NOMO-1 treated with DMSO at 0.1 percent for 48 hours (cell line): ENCODE data around the gene OR6J1.
"Not testable (repeated sequence)": the region's sequence is repeated elsewhere in the genome, so short reads cannot be mapped to it uniquely, and the experiment has no call there.

Experiments used
- DNase-seq: peaks from one replicate; lab custom pipeline; 2025; ENCODE audit not compliant: unreplicated experiment; lab: John Stamatoyannopoulos, UW

Gene OR6J1

DNA sequence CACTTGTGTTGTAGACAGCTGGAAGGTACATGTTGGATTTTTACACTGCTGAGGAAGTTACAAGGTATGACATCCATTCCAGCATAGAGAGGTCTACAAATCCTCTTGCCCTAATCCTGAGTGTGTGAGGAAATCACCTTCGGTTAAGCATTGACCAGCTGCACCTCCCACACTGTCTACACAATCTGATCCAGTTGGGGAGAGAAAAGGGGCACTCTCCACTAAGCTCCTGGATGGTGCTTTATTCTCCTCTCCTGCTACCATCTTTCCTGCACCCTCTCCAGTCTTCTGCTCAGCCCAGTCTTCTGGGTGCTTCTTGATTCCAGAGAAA lies at the start of gene OR6J1:
Gene OR6J1, minus strand, starts transcription at position 48 of the 331 bp plus-strand sequence. CDS start 9,541 bp downstream, outside the sequence.
- no peak for DNase-seq

DNA sequence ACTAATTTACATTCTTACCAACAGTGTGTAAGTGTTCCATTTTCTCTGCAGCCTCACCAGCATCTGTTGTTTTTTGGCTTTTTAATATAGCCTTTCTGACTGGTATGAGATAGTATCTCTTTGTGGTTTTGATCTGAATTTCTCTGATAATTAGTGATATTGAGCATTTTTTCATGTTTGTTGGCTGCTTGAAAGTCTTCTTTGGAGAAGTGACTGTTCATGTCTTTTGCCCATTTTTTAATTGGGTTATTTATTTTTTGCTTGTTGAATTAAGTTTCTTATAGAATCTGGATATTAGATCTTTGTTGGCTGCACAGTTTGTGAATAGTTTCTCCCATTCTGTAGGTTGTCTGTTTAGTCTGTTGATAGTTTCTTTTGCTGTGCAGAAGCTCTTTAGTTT lies 48.0 kb upstream of the OR6J1 start:
- DNase-seq, result no peak

DNA sequence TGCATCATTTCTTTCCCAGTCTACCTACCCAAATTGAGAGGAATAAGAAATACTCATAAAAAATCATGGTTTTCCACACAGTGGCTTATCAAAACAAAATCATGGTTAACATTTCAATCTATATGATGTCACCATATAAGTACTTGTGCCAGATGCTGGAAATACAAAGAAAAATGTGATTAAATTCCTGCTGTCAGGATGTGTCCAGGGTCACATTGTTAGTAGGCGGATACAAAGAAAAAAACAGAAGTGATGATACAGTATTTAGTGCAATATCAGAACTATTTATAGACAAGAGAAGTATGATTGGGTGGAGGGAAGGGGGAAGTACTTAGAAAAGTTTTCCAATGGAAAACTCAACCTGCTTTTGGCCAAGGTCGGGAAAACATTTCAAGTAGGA lies 47.0 kb upstream of the OR6J1 start:
- peak; percentile 11 for DNase-seq

DNA sequence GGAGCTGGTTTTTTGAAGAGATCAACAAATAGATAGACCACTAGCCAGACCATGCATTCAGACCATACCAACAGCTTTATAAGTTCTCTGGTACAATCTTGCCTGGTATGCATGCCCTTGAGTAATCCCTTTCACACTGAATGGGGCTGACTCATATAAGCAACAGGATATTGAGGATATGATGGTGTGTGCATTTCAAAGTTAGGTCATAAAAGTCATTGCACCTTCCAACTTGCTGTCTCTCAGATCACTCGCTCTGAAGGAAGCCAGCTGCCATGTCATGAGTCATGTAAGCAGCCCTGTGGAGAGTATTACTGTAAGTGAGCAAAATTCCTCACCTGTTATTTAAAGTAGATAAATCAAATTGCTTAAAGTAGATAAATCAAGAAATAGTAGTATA lies 45.0 kb upstream of the OR6J1 start:
- peak; percentile 17 for DNase-seq

DNA sequence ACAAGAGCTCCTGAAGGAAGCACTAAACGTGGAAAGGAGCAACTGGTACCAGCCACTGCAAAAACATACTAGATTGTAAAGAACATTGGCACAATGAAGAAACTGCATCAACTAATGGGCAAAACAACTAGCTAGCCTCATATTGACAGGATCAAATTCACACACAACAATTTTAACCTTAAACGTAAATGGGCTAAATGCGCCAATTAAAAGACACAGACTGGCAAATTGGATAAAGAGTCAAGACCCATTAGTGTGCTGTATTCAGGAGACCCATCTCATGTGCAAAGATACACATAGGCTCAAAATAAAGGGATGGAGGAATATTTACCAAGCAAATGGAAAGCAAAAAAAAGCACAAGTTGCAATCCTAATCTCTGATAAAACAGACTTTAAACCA lies 43.8 kb upstream of the OR6J1 start:
- DNase-seq, result not testable (repeated sequence)

- DNase-seq, result not testable (repeated sequence)
Measured at GRCh38 chr14:22686176-22686611, 42.0 kb upstream of the OR6J1 start.

DNA sequence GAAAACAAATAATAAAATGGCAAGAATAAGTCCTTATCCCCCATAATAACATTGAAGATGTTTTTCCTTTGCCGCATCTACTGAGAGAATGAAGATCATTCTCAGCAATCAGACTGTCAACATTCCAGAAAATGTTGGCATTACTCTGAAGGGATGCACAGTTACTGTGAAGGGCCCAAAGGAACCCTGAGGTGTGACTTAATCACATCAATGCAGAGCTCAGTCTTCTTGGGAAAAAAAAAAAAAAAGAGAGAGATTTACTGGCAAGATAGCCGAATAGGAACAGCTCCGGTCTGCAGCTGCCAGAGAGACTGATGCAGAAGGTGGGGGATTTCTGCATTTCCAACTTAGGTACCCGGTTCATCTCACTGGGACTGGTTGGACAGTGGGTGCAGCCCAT lies 41.3 kb upstream of the OR6J1 start:
- no peak for DNase-seq

DNA sequence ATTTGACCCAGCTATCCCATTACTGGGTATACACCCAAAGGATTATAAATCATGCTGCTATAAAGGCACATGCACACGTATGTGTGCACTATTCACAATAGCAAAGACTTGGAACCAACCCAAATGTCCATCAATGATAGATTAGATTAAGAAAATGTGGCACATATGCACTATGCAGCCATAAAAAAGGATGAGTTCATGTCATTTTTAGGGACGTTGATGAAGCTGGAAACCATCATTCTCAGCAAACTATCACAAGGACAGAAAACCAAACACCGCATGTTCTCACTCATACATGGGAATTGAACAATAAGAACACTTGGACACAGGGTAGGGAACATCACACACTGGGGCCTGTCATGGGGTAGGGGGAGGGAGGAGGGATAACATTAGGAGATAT lies 39.3 kb upstream of the OR6J1 start:
- not testable (repeated sequence) for DNase-seq

- no peak for DNase-seq
Measured at GRCh38 chr14:22678221-22678620, 34.1 kb upstream of the OR6J1 start.

GRCh38 chr14:22677551-22677950 lies 33.4 kb upstream of the OR6J1 start:
- not testable (repeated sequence) for DNase-seq

DNA sequence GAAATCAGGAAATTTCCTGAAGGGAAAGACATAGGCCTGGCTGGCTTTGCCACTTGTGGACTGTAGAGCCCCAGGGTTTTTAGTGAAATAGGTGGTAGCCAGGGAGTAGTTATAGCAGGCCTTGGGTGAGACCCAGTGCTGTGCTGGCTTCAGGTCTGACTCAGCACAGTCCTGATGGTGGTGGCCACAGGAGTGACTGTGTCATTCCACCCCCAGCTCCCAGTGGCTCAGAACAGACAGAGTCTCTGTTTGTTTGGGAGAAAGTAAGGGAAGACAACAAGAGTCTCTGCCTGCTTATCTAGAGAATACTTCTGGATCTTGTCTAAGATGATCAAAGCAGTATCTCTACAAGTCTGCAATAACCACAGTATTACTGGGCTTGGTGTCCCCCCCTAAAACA lies 27.5 kb upstream of the OR6J1 start:
- DNase-seq, result no peak

GRCh38 chr14:22668863-22669262 lies 24.7 kb upstream of the OR6J1 start:
- no peak for DNase-seq

DNA sequence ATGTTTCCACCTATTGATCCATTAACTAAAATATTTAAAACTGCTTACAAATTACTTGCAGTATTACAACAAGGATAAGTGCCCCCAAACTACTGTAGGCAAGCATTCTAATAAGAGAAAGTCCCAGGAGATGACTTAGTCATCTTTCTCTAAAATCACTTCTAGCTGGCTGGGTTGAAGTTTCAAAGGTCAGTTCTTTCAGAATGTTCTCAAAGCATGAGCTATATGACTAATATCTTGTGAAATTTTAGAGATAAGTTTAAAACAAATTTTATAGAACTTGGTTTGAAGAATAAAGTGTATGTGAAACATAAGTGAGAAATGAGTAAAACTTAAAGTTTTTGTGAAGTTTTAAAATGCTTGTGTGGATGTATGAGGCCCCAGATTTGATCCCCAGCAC lies 24.3 kb upstream of the OR6J1 start:
- DNase-seq, result no peak

GRCh38 chr14:22667881-22668280 lies 23.7 kb upstream of the OR6J1 start:
- no peak for DNase-seq

- no peak for DNase-seq
Measured at GRCh38 chr14:22666203-22666893, 22.2 kb upstream of the OR6J1 start.

DNA sequence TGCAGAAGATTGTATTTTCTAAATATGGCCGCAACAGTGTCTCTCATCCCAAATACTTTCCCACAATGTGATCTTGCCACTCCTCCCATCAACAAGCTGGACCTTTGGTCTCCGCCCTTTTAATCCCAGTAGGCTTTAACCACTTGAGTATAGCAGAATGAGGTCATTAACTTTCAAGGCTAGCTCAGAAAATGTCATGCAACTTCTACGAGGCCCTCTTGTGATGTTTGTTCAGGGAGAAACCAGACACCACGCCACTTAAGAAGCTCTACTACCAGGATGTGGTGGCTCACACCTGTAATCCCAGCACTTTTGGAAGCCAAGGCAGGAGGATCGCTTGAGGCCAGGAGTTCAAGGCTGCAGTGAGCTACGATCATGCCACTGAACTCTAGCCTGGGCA lies 20.1 kb upstream of the OR6J1 start:
- DNase-seq, result no peak

- DNase-seq, result no peak
Measured at GRCh38 chr14:22660654-22661053, 16.5 kb upstream of the OR6J1 start.

DNA sequence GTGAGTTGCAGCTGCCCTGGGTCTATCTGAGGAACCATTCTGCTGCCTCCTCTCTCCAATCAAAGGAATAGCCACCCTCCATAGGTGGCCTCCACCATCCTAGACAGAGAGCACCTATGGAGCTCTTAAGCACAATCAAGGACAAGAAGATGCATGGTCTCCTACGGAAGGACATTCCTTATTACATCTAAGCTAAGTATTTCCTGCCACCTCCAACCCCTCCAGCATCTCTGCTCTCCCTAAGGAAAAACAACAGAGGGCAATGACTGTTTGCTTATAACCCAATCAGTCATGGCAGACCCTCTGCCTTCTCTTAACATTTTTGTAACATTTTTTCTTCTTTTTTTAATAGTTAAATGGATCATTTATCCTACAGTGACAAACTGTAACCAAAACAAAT lies 14.8 kb upstream of the OR6J1 start:
- no peak for DNase-seq

DNA sequence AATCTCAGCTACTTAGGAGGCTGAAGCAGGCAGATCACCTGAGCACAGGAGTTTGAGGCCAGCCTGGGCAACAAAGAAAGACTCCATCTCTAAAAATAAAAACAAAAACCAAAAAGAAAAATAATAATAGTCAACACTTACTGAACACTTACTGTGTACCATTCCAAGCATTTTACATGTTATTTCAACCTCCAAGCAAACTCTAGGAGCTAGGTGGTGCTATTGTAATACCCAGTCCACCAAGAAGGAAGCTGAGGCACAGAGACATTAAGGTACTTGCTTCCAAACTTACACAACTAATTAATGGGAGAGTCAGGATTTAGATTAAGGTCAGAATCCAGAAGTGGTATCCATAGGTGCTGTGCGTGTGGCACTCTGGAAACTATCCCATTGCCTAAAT lies 13.7 kb upstream of the OR6J1 start:
- DNase-seq, result no peak

DNA sequence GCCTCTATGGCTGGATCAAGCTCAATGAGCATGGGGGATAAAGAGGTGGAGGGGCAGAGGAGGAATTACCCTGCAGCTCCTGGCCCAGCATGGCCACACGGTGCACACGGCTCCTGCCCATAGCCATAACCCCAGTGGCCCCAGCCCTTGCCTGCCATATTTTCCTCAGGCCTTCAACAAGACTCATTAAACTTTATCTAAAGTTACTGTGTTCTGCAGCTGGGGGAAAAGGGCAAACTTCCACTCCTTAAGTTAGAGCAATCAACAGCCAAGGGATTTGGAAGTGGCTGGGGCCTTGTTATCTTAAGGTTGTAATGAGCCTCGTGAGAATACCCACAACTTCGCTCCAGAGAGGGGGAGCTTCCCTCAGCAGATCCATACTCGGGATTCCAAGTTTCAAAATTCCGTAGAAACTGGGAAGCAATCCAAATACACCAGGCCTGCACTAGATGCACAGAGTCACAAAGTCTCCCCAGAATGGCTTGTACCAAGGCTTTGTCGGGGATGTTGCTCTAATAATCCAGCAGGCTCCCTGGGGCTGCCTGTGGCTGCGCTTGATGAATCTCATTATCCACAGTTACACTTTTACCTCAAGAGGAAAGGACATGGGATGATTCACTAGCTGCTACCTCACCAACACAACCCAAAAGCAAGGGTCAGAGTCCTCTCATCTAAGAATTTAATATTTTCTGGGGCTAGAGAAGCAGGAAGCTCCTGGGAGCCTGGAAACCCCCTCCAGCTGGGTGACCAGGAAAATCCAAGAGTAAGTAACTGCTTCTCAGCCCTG lies 13.0 kb upstream of the OR6J1 start:
- no peak for DNase-seq

GRCh38 chr14:22656226-22656625 lies 12.1 kb upstream of the OR6J1 start:
- DNase-seq, result no peak

- DNase-seq, result peak; percentile 51
Measured at GRCh38 chr14:22653012-22653621, 9.0 kb upstream of the OR6J1 start.
